GM19023 (cell line): Measurements from ENCODE around the gene CLSTN2.

Source experiments
- ATAC-seq: cut with Tn5 transposase; IDR thresholded peaks from one replicate; pipeline ENCODE4 v1.9.1; 2021; ENCODE audit warnings: mild to moderate bottlenecking, moderate library complexity; ENCODE audit not compliant: unreplicated experiment

The CLSTN2 gene

GRCh38 chr3:140265302-140265701, 330.3 kb downstream of the CLSTN2 start:
- ATAC-seq = no peak

- no peak for ATAC-seq
These were observed 333.1 kb downstream of the CLSTN2 start for GRCh38 chr3:140268103-140268502.

- no peak for ATAC-seq
These were observed 333.6 kb downstream of the CLSTN2 start for GRCh38 chr3:140268610-140269009.

- ATAC-seq = no peak
These were observed 335.3 kb downstream of the CLSTN2 start for GRCh38 chr3:140270329-140270728.

GRCh38 chr3:140273542-140274195, 338.7 kb downstream of the CLSTN2 start:
- ATAC-seq = no peak

- no peak for ATAC-seq
These were observed 339.4 kb downstream of the CLSTN2 start for GRCh38 chr3:140274429-140274828.

GRCh38 chr3:140276703-140277102, 341.7 kb downstream of the CLSTN2 start:
- ATAC-seq = no peak

- no peak for ATAC-seq
These were observed 342.9 kb downstream of the CLSTN2 start for GRCh38 chr3:140277886-140278285.

GRCh38 chr3:140284372-140284771, 349.4 kb downstream of the CLSTN2 start:
- no peak for ATAC-seq

- ATAC-seq = no peak
These were observed 350.4 kb downstream of the CLSTN2 start for GRCh38 chr3:140285380-140285779.

- no peak for ATAC-seq
These were observed 353.6 kb downstream of the CLSTN2 start for GRCh38 chr3:140288595-140288994.

GRCh38 chr3:140290105-140290504, 355.1 kb downstream of the CLSTN2 start:
- no peak for ATAC-seq

- ATAC-seq = no peak
These were observed 357.2 kb downstream of the CLSTN2 start for GRCh38 chr3:140292170-140292569.

- no peak for ATAC-seq
These were observed 357.7 kb downstream of the CLSTN2 start for GRCh38 chr3:140292684-140293083.

- no peak for ATAC-seq
These were observed 359.1 kb downstream of the CLSTN2 start for GRCh38 chr3:140294058-140294457.

- ATAC-seq = no peak
These were observed 361.9 kb downstream of the CLSTN2 start for GRCh38 chr3:140296796-140297352.

GRCh38 chr3:140298043-140298442, 363.1 kb downstream of the CLSTN2 start:
- no peak for ATAC-seq

- ATAC-seq = no peak
These were observed 363.6 kb downstream of the CLSTN2 start for GRCh38 chr3:140298569-140299070.

GRCh38 chr3:140303875-140304274, 368.9 kb downstream of the CLSTN2 start:
- ATAC-seq = no peak

GRCh38 chr3:140308535-140308934, 373.6 kb downstream of the CLSTN2 start:
- ATAC-seq = no peak

GRCh38 chr3:140311428-140311827, 376.4 kb downstream of the CLSTN2 start:
- ATAC-seq = no peak

- ATAC-seq = no peak
These were observed 381.0 kb downstream of the CLSTN2 start for GRCh38 chr3:140315955-140316354.

GRCh38 chr3:140316466-140316865, 381.5 kb downstream of the CLSTN2 start:
- ATAC-seq = no peak
